GM23338 (cell line): ENCODE results near the gene DSCAML1. TPM values are rescaled to one million over a fixed set of nuclear protein-coding genes. Genes with fewer than 3 reads are reported as not detected.

Experiments
- ATAC-seq: fragments of 200-7000 bp; cut with Tn5 transposase; 3 replicates; pipeline ENCODE4 v1.9.1; 2020
- DNase-seq: peaks from one replicate; pipeline ENCODE4 v3.0.0-alpha.2; 2015; ENCODE audit warnings: low spot score
- H2AFZ ChIP-seq: fragments of 200-600 bp; sonication (generic); 2 replicates; pipeline ENCODE4 v1.8.0; 2016; ENCODE audit warnings: antibody characterized with exemption, mild to moderate bottlenecking, moderate library complexity
- H3F3A ChIP-seq: fragments of 200-600 bp; sonication (generic); replicated peaks from 2 replicates; pipeline ENCODE4 v1.8.0; 2017; ENCODE audit warnings: antibody characterized with exemption, mixed run types, low read depth
- H3K27ac ChIP-seq: fragments of 200-600 bp; sonication (generic); 2 replicates; pipeline ENCODE4 v1.6.1; 2016; ENCODE audit warnings: low read depth
- H3K27me3 ChIP-seq: fragments of 200-600 bp; sonication (generic); 2 replicates; pipeline ENCODE4 v1.8.0; 2016; ENCODE audit warnings: mild to moderate bottlenecking, mixed run types, moderate library complexity; ENCODE audit not compliant: insufficient read depth
- H3K36me3 ChIP-seq: fragments of 200-600 bp; sonication (generic); 2 replicates; pipeline ENCODE4 v1.8.0; 2016; ENCODE audit warnings: mild to moderate bottlenecking; ENCODE audit not compliant: insufficient read depth
- H3K4me1 ChIP-seq: fragments of 200-600 bp; sonication (generic); 2 replicates; pipeline ENCODE4 v1.8.0; 2016; ENCODE audit warnings: mild to moderate bottlenecking, moderate library complexity; ENCODE audit not compliant: insufficient read depth
- H3K4me2 ChIP-seq: fragments of 200-600 bp; sonication (generic); 2 replicates; pipeline ENCODE4 v1.7.1; 2017; ENCODE audit warnings: mixed run types
- H3K4me3 ChIP-seq: fragments of 200-600 bp; sonication (generic); 2 replicates; pipeline ENCODE4 v1.6.1; 2016; ENCODE audit warnings: mixed run types
- H3K79me2 ChIP-seq: fragments of 200-600 bp; sonication (generic); replicated peaks from 2 replicates; pipeline ENCODE4 v1.8.0; 2017; ENCODE audit warnings: mild to moderate bottlenecking; ENCODE audit not compliant: insufficient read depth
- H3K9me2 ChIP-seq: fragments of 200-600 bp; sonication (generic); 2 replicates; pipeline ENCODE4 v1.8.0; 2017; ENCODE audit not compliant: insufficient read depth
- H4K20me1 ChIP-seq: fragments of 200-600 bp; sonication (generic); replicated peaks from 2 replicates; pipeline ENCODE4 v1.8.0; 2017; ENCODE audit warnings: mild to moderate bottlenecking; ENCODE audit not compliant: insufficient read depth
- H3K27ac Mint-ChIP-seq: 2 replicates; pipeline ENCODE4 v1.8.0; 2020; ENCODE audit warnings: inconsistent platforms, mild to moderate bottlenecking, moderate library complexity, mixed read lengths
- H3K27me3 Mint-ChIP-seq: 3 replicates; pipeline ENCODE4 v1.8.0; 2022; ENCODE audit warnings: low read depth, mild to moderate bottlenecking, moderate library complexity, mixed read lengths, inconsistent platforms; ENCODE audit not compliant: insufficient read depth, poor library complexity
- H3K36me3 Mint-ChIP-seq: 3 replicates; pipeline ENCODE4 v1.8.0; 2021; ENCODE audit warnings: low read depth, mild to moderate bottlenecking, inconsistent platforms, moderate library complexity, mixed read lengths
- H3K4me1 Mint-ChIP-seq: 3 replicates; pipeline ENCODE4 v1.8.0; 2020; ENCODE audit warnings: mild to moderate bottlenecking, inconsistent platforms, mixed read lengths
- H3K4me3 Mint-ChIP-seq: 3 replicates; pipeline ENCODE4 v1.8.0; 2021; ENCODE audit warnings: moderate library complexity, mild to moderate bottlenecking, inconsistent platforms, mixed read lengths
- H3K9me3 Mint-ChIP-seq: 3 replicates; pipeline ENCODE4 v1.8.0; 2020; ENCODE audit warnings: moderate library complexity, mild to moderate bottlenecking, inconsistent platforms, mixed read lengths
- CREB1 ChIP-seq: fragments of 250-450 bp; sonication (Bioruptor Pico); IDR thresholded peaks from 2 replicates; pipeline ENCODE4 v1.5.0; 2020; ENCODE audit warnings: low read depth, mild to moderate bottlenecking, moderate library complexity
- EZH2 ChIP-seq: fragments of 200-600 bp; sonication (generic); IDR thresholded peaks from one replicate; pipeline ENCODE4 v1.8.0; 2017; ENCODE audit warnings: antibody characterized with exemption, mild to moderate bottlenecking, low read depth; ENCODE audit not compliant: unreplicated experiment
- EZH2phosphoT487 ChIP-seq: fragments of 200-600 bp; sonication (generic); IDR thresholded peaks from one replicate; pipeline ENCODE4 v1.8.1; 2018; ENCODE audit warnings: antibody characterized with exemption; ENCODE audit not compliant: unreplicated experiment
- JUNB ChIP-seq: IDR thresholded peaks from one replicate; pipeline ENCODE4 v1.6.1; 2016; ENCODE audit warnings: antibody characterized with exemption; ENCODE audit not compliant: unreplicated experiment
- NANOG ChIP-seq: IDR thresholded peaks from 2 replicates; pipeline ENCODE4 v1.6.1; 2016; ENCODE audit warnings: antibody characterized with exemption, borderline replicate concordance
- POLR2AphosphoS5 ChIP-seq: IDR thresholded peaks from 2 replicates; pipeline ENCODE4 v1.6.1; 2016; ENCODE audit warnings: antibody characterized with exemption, low read depth
- polyA plus RNA-seq: library from polyadenylated mRNA; unstranded; fragments of >200 nt; fragmentation: Nextera tagmentation; extraction: Ambion mirVana; gene quantifications from 2 replicates; pipeline ENCODE4 v1.2.1, GENCODE V29; 2016
- total RNA-seq: library from RNA; depleted of rRNA; stranded (reverse); fragments of >200 nt; shearing (Covaris generic); gene quantifications from 2 replicates; pipeline ENCODE4 v1.2.3, GENCODE V29; 2014
- TF ChIP-seq, protein P1 (sequence below): IDR thresholded peaks from 2 replicates; pipeline ENCODE4 v1.6.1; 2016; ENCODE audit warnings: antibody characterized with exemption
- TF ChIP-seq, protein P2 (sequence below): fragments of 250-450 bp; sonication (Bioruptor Pico); IDR thresholded peaks from 2 replicates; pipeline ENCODE4 v1.5.0; 2020; ENCODE audit warnings: mild to moderate bottlenecking, moderate library complexity
- TF ChIP-seq, protein P3 (sequence below): IDR thresholded peaks from one replicate; pipeline ENCODE4 v1.6.1; 2018; ENCODE audit warnings: antibody characterized with exemption; ENCODE audit not compliant: unreplicated experiment

DSCAML1 gene
- total and polyA plus RNA-seq, 2 experiments from 2014 or later: 0.17 TPM; not detected in 1

DNA sequence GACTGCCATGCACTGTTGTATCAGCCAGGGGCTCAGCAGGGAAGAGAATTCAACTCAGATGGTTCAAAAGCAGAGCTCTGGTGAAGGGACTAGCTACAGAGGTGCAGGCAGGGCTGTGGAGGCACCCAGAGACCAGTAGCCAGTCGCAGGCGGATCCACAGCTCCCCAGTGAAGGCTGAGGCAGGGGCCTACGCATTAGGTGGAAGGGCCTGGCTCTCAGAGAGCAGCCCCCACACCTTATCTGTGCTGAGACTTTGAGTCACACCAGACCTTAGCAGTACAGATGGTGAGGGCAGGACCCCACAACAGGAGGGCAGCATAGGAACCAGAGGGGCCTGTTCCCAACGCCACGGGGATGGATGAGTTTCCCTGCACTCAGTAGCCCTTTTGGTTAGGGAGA is 189.6 kb downstream of the DSCAML1 start:
- peak; percentile 17; the same call in 1 of the 3 replicates for ATAC-seq
- no peak overlapping the region for H3K4me3 ChIP-seq
- H3K36me3 ChIP-seq: no peaks in the 10 kb centered on the region
- H3K4me3 Mint-ChIP-seq: no peak overlapping the region
- H3K27ac ChIP-seq: no peak overlapping the region
- no peak overlapping the region for H3K27ac Mint-ChIP-seq
- peaks cover 14% of the 10 kb centered on the region for H3K4me1 ChIP-seq
- peaks cover 6% of the 10 kb centered on the region for H3K27me3 Mint-ChIP-seq
- no peaks in the 10 kb centered on the region for H4K20me1 ChIP-seq
- no peaks in the 10 kb centered on the region for H3F3A ChIP-seq
- peaks cover 31% of the 10 kb centered on the region for H3K4me1 Mint-ChIP-seq
- no peaks in the 10 kb centered on the region for H3K36me3 Mint-ChIP-seq
- no peaks in the 10 kb centered on the region for H3K27me3 ChIP-seq
- no peak overlapping the region for H2AFZ ChIP-seq
- no peaks in the 10 kb centered on the region for H3K9me2 ChIP-seq
- no peak for TF ChIP-seq EZH2phosphoT487
- no peaks in the 10 kb centered on the region for H3K79me2 ChIP-seq
- DNase-seq: no peak
- no peaks in the 10 kb centered on the region for H3K9me3 Mint-ChIP-seq
- no peak overlapping the region for H3K4me2 ChIP-seq

DNA sequence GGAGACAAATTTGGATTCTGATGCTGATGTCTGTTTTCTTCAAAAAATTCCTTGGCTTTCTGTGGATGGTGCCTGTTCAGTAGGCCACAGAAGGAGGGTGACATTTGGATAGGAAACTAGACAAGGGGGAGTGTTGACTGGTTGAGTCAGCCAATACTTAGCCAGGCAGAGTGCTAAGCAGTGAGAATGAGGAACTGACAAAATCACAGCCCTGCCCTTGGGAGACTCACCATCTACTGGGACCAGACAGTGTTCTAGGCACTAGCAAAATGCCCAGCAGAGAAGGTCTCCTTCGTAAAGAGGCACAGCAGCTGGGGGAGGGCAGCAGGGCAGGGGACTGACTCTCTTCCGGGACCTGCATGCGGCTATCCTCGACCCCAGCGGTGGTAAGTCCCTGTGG is 190.2 kb downstream of the DSCAML1 start:
- no peaks in the 10 kb centered on the region for H3K9me2 ChIP-seq
- Mint-ChIP-seq H3K9me3 (no peaks in the 10 kb centered on the region), H3K27me3 (peaks cover 5% of the 10 kb centered on the region), H3K36me3 (no peaks in the 10 kb centered on the region), H3K4me3 (no peak overlapping the region), H3K27ac (no peak overlapping the region), H3K4me1 (peaks cover 32% of the 10 kb centered on the region)
- H3K4me1 ChIP-seq: peaks cover 14% of the 10 kb centered on the region
- H3K4me3 ChIP-seq: no peak overlapping the region
- no peak for DNase-seq
- no peaks in the 10 kb centered on the region for H3F3A ChIP-seq
- TF ChIP-seq, protein P1, sequence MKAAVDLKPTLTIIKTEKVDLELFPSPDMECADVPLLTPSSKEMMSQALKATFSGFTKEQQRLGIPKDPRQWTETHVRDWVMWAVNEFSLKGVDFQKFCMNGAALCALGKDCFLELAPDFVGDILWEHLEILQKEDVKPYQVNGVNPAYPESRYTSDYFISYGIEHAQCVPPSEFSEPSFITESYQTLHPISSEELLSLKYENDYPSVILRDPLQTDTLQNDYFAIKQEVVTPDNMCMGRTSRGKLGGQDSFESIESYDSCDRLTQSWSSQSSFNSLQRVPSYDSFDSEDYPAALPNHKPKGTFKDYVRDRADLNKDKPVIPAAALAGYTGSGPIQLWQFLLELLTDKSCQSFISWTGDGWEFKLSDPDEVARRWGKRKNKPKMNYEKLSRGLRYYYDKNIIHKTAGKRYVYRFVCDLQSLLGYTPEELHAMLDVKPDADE: no peak
- TF ChIP-seq EZH2phosphoT487 (no peak), POLR2AphosphoS5 (no peak), EZH2 (no peak), NANOG (no peak), JUNB (no peak), CREB1 (no peak)
- TF ChIP-seq, protein P2, sequence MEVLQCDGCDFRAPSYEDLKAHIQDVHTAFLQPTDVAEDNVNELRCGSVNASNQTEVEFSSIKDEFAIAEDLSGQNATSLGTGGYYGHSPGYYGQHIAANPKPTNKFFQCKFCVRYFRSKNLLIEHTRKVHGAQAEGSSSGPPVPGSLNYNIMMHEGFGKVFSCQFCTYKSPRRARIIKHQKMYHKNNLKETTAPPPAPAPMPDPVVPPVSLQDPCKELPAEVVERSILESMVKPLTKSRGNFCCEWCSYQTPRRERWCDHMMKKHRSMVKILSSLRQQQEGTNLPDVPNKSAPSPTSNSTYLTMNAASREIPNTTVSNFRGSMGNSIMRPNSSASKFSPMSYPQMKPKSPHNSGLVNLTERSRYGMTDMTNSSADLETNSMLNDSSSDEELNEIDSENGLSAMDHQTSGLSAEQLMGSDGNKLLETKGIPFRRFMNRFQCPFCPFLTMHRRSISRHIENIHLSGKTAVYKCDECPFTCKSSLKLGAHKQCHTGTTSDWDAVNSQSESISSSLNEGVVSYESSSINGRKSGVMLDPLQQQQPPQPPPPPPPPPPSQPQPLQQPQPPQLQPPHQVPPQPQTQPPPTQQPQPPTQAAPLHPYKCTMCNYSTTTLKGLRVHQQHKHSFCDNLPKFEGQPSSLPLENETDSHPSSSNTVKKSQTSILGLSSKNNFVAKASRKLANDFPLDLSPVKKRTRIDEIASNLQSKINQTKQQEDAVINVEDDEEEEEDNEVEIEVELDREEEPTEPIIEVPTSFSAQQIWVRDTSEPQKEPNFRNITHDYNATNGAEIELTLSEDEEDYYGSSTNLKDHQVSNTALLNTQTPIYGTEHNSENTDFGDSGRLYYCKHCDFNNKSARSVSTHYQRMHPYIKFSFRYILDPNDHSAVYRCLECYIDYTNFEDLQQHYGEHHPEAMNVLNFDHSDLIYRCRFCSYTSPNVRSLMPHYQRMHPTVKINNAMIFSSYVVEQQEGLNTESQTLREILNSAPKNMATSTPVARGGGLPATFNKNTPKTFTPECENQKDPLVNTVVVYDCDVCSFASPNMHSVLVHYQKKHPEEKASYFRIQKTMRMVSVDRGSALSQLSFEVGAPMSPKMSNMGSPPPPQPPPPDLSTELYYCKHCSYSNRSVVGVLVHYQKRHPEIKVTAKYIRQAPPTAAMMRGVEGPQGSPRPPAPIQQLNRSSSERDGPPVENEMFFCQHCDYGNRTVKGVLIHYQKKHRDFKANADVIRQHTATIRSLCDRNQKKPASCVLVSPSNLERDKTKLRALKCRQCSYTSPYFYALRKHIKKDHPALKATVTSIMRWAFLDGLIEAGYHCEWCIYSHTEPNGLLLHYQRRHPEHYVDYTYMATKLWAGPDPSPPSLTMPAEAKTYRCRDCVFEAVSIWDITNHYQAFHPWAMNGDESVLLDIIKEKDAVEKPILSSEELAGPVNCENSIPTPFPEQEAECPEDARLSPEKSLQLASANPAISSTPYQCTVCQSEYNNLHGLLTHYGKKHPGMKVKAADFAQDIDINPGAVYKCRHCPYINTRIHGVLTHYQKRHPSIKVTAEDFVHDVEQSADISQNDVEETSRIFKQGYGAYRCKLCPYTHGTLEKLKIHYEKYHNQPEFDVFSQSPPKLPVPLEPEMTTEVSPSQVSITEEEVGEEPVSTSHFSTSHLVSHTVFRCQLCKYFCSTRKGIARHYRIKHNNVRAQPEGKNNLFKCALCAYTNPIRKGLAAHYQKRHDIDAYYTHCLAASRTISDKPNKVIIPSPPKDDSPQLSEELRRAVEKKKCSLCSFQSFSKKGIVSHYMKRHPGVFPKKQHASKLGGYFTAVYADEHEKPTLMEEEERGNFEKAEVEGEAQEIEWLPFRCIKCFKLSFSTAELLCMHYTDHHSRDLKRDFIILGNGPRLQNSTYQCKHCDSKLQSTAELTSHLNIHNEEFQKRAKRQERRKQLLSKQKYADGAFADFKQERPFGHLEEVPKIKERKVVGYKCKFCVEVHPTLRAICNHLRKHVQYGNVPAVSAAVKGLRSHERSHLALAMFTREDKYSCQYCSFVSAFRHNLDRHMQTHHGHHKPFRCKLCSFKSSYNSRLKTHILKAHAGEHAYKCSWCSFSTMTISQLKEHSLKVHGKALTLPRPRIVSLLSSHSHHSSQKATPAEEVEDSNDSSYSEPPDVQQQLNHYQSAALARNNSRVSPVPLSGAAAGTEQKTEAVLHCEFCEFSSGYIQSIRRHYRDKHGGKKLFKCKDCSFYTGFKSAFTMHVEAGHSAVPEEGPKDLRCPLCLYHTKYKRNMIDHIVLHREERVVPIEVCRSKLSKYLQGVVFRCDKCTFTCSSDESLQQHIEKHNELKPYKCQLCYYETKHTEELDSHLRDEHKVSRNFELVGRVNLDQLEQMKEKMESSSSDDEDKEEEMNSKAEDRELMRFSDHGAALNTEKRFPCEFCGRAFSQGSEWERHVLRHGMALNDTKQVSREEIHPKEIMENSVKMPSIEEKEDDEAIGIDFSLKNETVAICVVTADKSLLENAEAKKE (CRISPR knock-in tag): no peak
- TF ChIP-seq, protein P3, sequence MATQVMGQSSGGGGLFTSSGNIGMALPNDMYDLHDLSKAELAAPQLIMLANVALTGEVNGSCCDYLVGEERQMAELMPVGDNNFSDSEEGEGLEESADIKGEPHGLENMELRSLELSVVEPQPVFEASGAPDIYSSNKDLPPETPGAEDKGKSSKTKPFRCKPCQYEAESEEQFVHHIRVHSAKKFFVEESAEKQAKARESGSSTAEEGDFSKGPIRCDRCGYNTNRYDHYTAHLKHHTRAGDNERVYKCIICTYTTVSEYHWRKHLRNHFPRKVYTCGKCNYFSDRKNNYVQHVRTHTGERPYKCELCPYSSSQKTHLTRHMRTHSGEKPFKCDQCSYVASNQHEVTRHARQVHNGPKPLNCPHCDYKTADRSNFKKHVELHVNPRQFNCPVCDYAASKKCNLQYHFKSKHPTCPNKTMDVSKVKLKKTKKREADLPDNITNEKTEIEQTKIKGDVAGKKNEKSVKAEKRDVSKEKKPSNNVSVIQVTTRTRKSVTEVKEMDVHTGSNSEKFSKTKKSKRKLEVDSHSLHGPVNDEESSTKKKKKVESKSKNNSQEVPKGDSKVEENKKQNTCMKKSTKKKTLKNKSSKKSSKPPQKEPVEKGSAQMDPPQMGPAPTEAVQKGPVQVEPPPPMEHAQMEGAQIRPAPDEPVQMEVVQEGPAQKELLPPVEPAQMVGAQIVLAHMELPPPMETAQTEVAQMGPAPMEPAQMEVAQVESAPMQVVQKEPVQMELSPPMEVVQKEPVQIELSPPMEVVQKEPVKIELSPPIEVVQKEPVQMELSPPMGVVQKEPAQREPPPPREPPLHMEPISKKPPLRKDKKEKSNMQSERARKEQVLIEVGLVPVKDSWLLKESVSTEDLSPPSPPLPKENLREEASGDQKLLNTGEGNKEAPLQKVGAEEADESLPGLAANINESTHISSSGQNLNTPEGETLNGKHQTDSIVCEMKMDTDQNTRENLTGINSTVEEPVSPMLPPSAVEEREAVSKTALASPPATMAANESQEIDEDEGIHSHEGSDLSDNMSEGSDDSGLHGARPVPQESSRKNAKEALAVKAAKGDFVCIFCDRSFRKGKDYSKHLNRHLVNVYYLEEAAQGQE: no peak
- no peaks in the 10 kb centered on the region for H3K36me3 ChIP-seq
- no peaks in the 10 kb centered on the region for H3K79me2 ChIP-seq
- H2AFZ ChIP-seq: no peak overlapping the region
- ATAC-seq: no peak
- no peak overlapping the region; the same call in 1 of the 2 replicates for H3K4me2 ChIP-seq
- no peaks in the 10 kb centered on the region for H3K27me3 ChIP-seq
- H4K20me1 ChIP-seq: no peaks in the 10 kb centered on the region
- H3K27ac ChIP-seq: no peak overlapping the region
